B cell (primary cell): ENCODE data around the gene OSR1. TPM values are rescaled to one million over a fixed set of nuclear protein-coding genes. Genes with fewer than 3 reads are reported as not detected.

ENCODE experiments used
- ATAC-seq: fragments of 200-7000 bp; cut with Tn5 transposase; one replicate; pipeline ENCODE4 v1.10.0; 2021; ENCODE audit warnings: low read depth, mild to moderate bottlenecking, moderate number of reproducible peaks, moderate library complexity
- CTCF ChIA-PET: fragments of 350-600 bp; sonication (Branson Sonifier 250); formaldehyde crosslinking; loops from one replicate; lab custom pipeline; 2021; ENCODE audit warnings: antibody characterized with exemption, inconsistent platforms; lab: Charles Lee
- POLR2A ChIA-PET: fragments of 350-600 bp; sonication (Branson Sonifier 250); formaldehyde crosslinking; loops from one replicate; lab custom pipeline; 2021; ENCODE audit warnings: antibody characterized with exemption; lab: Charles Lee
- DNase-seq: peaks from one replicate; pipeline ENCODE4 v3.0.0; 2013
- H2AFZ ChIP-seq: 2 replicates; pipeline ENCODE4 v1.6.1; 2012; ENCODE audit warnings: mild to moderate bottlenecking, low read depth, low read length; ENCODE audit not compliant: insufficient read depth, poor library complexity, severe bottlenecking
- H3K27ac ChIP-seq, 2 donors: 1 replicate in 1 of 2; 2 replicates in 1 of 2; pipeline ENCODE4 v1.5.1; 2012 to 2013; ENCODE audit warnings: low read length in 2 of 2, mild to moderate bottlenecking in 2 of 2, moderate library complexity in 1 of 2
- H3K27me3 ChIP-seq, 4 experiments: fragments of 200-600 bp in 1 of 4; sonication (generic) in 1 of 4; replicated peaks in 1 of 4; 1 replicate in 2 of 4; 2 replicates in 2 of 4; pipeline versions ENCODE4 v1.6.1 to v1.7.0; 2013 to 2016; ENCODE audit warnings: low read length in 3 of 4, mild to moderate bottlenecking in 2 of 4, mixed read lengths in 1 of 4, moderate library complexity in 1 of 4; ENCODE audit not compliant: insufficient read depth in 4 of 4, control insufficient read depth in 3 of 4; ENCODE audit errors: control extremely low read depth in 1 of 4
- H3K36me3 ChIP-seq, 2 experiments: replicated peaks in 1 of 2; 1 replicate in 1 of 2; 2 replicates in 1 of 2; pipeline versions ENCODE4 v1.6.1 to v1.7.1; 2013; ENCODE audit warnings: low read length in 1 of 2; ENCODE audit not compliant: insufficient read depth in 2 of 2, control insufficient read depth in 1 of 2; ENCODE audit errors: control extremely low read depth in 1 of 2, extremely low read depth in 1 of 2
- H3K4me1 ChIP-seq, 2 donors: fragments of 200-600 bp in 1 of 2; sonication (generic) in 1 of 2; 1 replicate in 1 of 2; 2 replicates in 1 of 2; pipeline versions ENCODE4 v1.5.1 to v1.6.1; 2013 to 2017; ENCODE audit warnings: low read length in 2 of 2; ENCODE audit not compliant: control insufficient read depth in 2 of 2, insufficient read depth in 2 of 2
- H3K4me2 ChIP-seq: replicated peaks from 2 replicates; pipeline ENCODE3; 2012; ENCODE audit warnings: mild to moderate bottlenecking, low read depth, low read length; ENCODE audit not compliant: poor library complexity, severe bottlenecking
- H3K4me3 ChIP-seq, 5 experiments: fragments of 200-600 bp in 1 of 5; sonication (generic) in 1 of 5; 1 replicate in 3 of 5; 2 replicates in 2 of 5; pipeline versions ENCODE4 v1.5.1 to v1.7.0; 2011 to 2016; ENCODE audit warnings: low read length in 4 of 5, mild to moderate bottlenecking in 4 of 5, low read depth in 2 of 5, control low read depth in 1 of 5, moderate library complexity in 1 of 5; ENCODE audit not compliant: insufficient read depth in 1 of 5; ENCODE audit errors: control extremely low read depth in 1 of 5, extremely low read depth in 1 of 5
- H3K79me2 ChIP-seq: fragments of 200-600 bp; sonication (generic); one replicate; pipeline ENCODE4 v1.6.0; 2016; ENCODE audit warnings: low read length; ENCODE audit not compliant: control insufficient read depth, insufficient read depth
- H3K9ac ChIP-seq: fragments of 200-600 bp; sonication (generic); 2 replicates; pipeline ENCODE4 v1.6.1; 2017; ENCODE audit warnings: mild to moderate bottlenecking, low read length, moderate library complexity
- H3K9me3 ChIP-seq, 3 donors: one replicate each; pipeline versions ENCODE4 v1.6.1 to v1.7.1; 2013; ENCODE audit warnings: low read length in 2 of 3; ENCODE audit not compliant: control insufficient read depth in 2 of 3, insufficient read depth in 1 of 3; ENCODE audit errors: control extremely low read depth in 1 of 3
- H4K20me1 ChIP-seq: 2 replicates; pipeline ENCODE4 v1.6.0; 2012; ENCODE audit warnings: mild to moderate bottlenecking, low read length; ENCODE audit not compliant: insufficient read depth, control insufficient read depth, poor library complexity, severe bottlenecking
- H3K27ac Mint-ChIP-seq: one replicate; pipeline ENCODE4 v1.8.0; 2021; ENCODE audit warnings: mixed read lengths
- H3K27me3 Mint-ChIP-seq: one replicate; pipeline ENCODE4 v1.8.0; 2021; ENCODE audit warnings: mixed read lengths
- H3K4me1 Mint-ChIP-seq: one replicate; pipeline ENCODE4 v1.8.0; 2021; ENCODE audit warnings: mixed read lengths
- H3K4me3 Mint-ChIP-seq: one replicate; pipeline ENCODE4 v1.8.0; 2021; ENCODE audit warnings: mixed read lengths
- H3K9me3 Mint-ChIP-seq: one replicate; pipeline ENCODE4 v1.8.0; 2022; ENCODE audit warnings: mixed read lengths; ENCODE audit not compliant: insufficient read depth
- EZH2 ChIP-seq: IDR thresholded peaks from 2 replicates; pipeline ENCODE4 v1.6.1; 2012; ENCODE audit warnings: borderline replicate concordance, low read depth, mild to moderate bottlenecking, moderate library complexity, low read length; ENCODE audit not compliant: insufficient read depth, poor library complexity, severe bottlenecking
- WGBS: methylation state at CpG from one replicate; pipeline ENCODE4 v1.1.5; 2013; ENCODE audit warnings: missing lambda C conversion rate; ENCODE audit not compliant: insufficient coverage; 5-methylcytosine and 5-hydroxymethylcytosine counted together
- intact Hi-C: fragments of 100-400 bp; cut with micrococcal nuclease; formaldehyde crosslinking; loops from one replicate; pipeline ENCODE4 v1.10.0; 2022
- polyA plus RNA-seq: library from polyadenylated mRNA; depleted of rRNA; stranded (reverse); fragments of >200 nt; gene quantifications from 2 replicates; pipeline ENCODE4 v1.2.3, GENCODE V29; 2012
- total RNA-seq, 2 donors: library from RNA; stranded (reverse); fragments of 120-200 nt in 1 of 2; gene quantifications; 1 replicate in 1 of 2; 2 replicates in 1 of 2; pipeline versions ENCODE4 v1.2.3 to v1.2.4, GENCODE V29; 2013 to 2022
- TF ChIP-seq, protein P1 (sequence below): fragments of 200-600 bp; IDR thresholded peaks from one replicate; pipeline ENCODE4 v1.8.0; 2022; ENCODE audit warnings: antibody characterized with exemption, mild to moderate bottlenecking

Gene OSR1
- total and polyA plus RNA-seq, 2 donors (not counting 1 experiment from before 2014, with no cell fraction given): not detected

DNA sequence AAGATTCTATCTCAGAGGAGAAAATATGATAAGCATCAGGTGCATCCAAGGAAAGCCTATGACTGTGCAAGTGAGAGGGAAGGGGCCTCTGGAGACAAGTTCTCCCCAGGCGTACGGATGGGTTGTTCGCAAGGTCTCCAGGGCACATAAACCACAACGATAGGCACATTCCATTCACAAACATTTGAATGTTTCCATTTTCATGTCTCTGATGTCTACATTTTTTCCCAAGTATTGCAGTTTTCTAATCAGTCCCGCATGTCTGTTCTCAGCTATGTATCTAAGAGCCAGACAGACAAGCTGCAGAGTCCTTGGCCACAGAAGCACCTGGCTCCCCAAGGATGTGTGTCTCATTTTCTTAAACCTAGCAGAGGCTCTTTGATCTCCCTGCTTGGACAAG is 28.0 kb downstream of the OSR1 start:
- H2AFZ ChIP-seq: no peak overlapping the region
- H3K9me3 ChIP-seq: no peaks in the 10 kb centered on the region
- no peaks in the 10 kb centered on the region for H3K36me3 ChIP-seq
- no peak overlapping the region for H3K27ac ChIP-seq
- intact Hi-C loops: no loop called here
- H4K20me1 ChIP-seq: no peaks in the 10 kb centered on the region
- no peak for TF ChIP-seq EZH2
- TF ChIP-seq, protein P1, sequence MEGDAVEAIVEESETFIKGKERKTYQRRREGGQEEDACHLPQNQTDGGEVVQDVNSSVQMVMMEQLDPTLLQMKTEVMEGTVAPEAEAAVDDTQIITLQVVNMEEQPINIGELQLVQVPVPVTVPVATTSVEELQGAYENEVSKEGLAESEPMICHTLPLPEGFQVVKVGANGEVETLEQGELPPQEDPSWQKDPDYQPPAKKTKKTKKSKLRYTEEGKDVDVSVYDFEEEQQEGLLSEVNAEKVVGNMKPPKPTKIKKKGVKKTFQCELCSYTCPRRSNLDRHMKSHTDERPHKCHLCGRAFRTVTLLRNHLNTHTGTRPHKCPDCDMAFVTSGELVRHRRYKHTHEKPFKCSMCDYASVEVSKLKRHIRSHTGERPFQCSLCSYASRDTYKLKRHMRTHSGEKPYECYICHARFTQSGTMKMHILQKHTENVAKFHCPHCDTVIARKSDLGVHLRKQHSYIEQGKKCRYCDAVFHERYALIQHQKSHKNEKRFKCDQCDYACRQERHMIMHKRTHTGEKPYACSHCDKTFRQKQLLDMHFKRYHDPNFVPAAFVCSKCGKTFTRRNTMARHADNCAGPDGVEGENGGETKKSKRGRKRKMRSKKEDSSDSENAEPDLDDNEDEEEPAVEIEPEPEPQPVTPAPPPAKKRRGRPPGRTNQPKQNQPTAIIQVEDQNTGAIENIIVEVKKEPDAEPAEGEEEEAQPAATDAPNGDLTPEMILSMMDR: no peak
- H3K4me3 Mint-ChIP-seq: no peak overlapping the region
- no peaks in the 10 kb centered on the region for H3K9me3 Mint-ChIP-seq
- CTCF ChIA-PET: no interaction called here
- no peak for DNase-seq
- no peak for ATAC-seq
- H3K4me3 ChIP-seq: no peak overlapping the region
- POLR2A ChIA-PET: no interaction called here
- no peaks in the 10 kb centered on the region for H3K4me1 Mint-ChIP-seq
- no peaks in the 10 kb centered on the region for H3K79me2 ChIP-seq
- H3K4me1 ChIP-seq: no peaks in the 10 kb centered on the region
- H3K27me3 ChIP-seq: no peaks in the 10 kb centered on the region
- no peak overlapping the region for H3K27ac Mint-ChIP-seq
- no peak overlapping the region for H3K4me2 ChIP-seq
- 97% methylated on average over 3 of the region's 5 CpGs for WGBS
- no peak overlapping the region for H3K9ac ChIP-seq
- H3K27me3 Mint-ChIP-seq: no peaks in the 10 kb centered on the region

DNA sequence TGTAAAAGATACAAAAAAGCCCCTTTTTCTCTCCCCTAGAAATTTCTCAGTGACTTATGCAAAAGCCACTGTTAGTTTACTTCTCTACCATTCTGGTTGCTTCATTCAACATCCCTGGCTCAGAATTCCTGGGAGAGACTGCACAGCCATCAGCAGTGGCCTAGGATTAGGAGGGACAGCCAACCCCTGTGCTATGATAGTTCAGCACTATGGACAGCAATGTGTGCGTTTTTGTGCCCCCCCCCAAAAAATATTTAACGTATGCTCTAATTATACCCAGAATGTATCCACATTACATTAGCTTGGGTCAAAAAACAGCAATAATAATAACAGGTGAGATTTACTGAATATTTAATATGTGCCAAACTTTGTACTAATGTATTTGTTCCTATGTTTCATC is 29.0 kb downstream of the OSR1 start:
- POLR2A ChIA-PET: no interaction called here
- Histone ChIP-seq H4K20me1 (no peaks in the 10 kb centered on the region), H3K4me2 (no peak overlapping the region), H3K27ac (no peak overlapping the region), H3K36me3 (no peaks in the 10 kb centered on the region), H3K4me3 (no peak overlapping the region), H3K4me1 (no peaks in the 10 kb centered on the region), H3K79me2 (no peaks in the 10 kb centered on the region), H2AFZ (no peak overlapping the region), H3K9ac (no peak overlapping the region), H3K27me3 (no peaks in the 10 kb centered on the region), H3K9me3 (no peaks in the 10 kb centered on the region)
- Mint-ChIP-seq H3K9me3 (no peaks in the 10 kb centered on the region), H3K4me1 (no peaks in the 10 kb centered on the region), H3K4me3 (no peak overlapping the region), H3K27me3 (no peaks in the 10 kb centered on the region), H3K27ac (no peak overlapping the region)
- DNase-seq (no peak), ATAC-seq (no peak)
- CTCF ChIA-PET: no interaction called here
- TF ChIP-seq, protein P1: no peak
- no peak for TF ChIP-seq EZH2
- no CpG with 5 or more reads among the region's 2 CpGs for WGBS
- intact Hi-C loops: no loop called here
